ENCODE measurements around the gene YBEY. TPM values are rescaled to one million over a fixed set of nuclear protein-coding genes. Genes with fewer than 3 reads are reported as not detected.

The YBEY gene
- total RNA-seq, 1 donor from 2014 or later: 23.0 TPM

GRCh38 chr21:46287541-46287940 is 1.4 kb downstream of the YBEY start:
- DNase-seq (ENCODE audit: low read depth, low spot score): no peak
- H3K4me3 Mint-ChIP-seq: peak overlapping the region; percentile 91
- H3K36me3 Mint-ChIP-seq (ENCODE audit: low read depth): peaks cover 26% of the 10 kb centered on the region
- no peaks in the 10 kb centered on the region for H3K27me3 Mint-ChIP-seq (ENCODE audit: low read depth)
- TF ChIP-seq CTCF (conservative IDR thresholded peaks at IDR 0.05): no peak
- peaks cover 41% of the 10 kb centered on the region for H3K4me1 Mint-ChIP-seq
- H3K27ac Mint-ChIP-seq (ENCODE audit: unreplicated experiment): no peak overlapping the region
- H3K9me3 Mint-ChIP-seq: no peaks in the 10 kb centered on the region

DNA sequence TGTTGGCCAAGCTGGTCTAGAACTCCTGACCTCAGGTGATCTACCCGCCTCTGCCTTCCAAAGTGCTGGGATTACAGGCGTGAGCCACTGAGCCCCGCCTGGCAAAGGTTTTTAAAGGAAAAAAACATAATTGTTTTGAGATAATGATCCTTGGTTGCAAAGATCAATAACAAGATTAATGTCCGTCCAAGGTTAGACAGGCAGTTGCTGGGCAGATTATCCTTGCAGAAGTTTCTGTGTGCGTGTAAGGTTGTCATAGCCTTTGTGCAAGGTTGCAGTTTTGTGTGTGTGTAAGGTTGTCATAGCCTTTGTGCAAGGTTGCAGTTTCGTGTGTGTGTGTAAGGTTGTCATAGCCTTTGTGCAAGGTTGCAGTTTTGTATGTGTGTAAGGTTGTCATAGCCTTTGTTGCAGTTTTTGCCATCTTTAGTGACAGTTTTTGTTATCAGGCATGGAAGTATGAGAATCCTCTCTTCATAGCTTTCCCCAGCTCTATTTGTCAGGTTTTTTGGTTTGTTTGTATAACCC is 3.6 kb downstream of the YBEY start:
- no peak for TF ChIP-seq CTCF (conservative IDR thresholded peaks at IDR 0.05)
- peaks cover 27% of the 10 kb centered on the region for H3K4me1 Mint-ChIP-seq
- H3K4me3 Mint-ChIP-seq: peak overlapping the region; percentile 25
- DNase-seq (ENCODE audit: low read depth, low spot score): no peak
- no peak overlapping the region for H3K27ac Mint-ChIP-seq (ENCODE audit: unreplicated experiment)
- H3K36me3 Mint-ChIP-seq (ENCODE audit: low read depth): peaks cover 20% of the 10 kb centered on the region
- H3K9me3 Mint-ChIP-seq: no peaks in the 10 kb centered on the region
- no peaks in the 10 kb centered on the region for H3K27me3 Mint-ChIP-seq (ENCODE audit: low read depth)

DNA sequence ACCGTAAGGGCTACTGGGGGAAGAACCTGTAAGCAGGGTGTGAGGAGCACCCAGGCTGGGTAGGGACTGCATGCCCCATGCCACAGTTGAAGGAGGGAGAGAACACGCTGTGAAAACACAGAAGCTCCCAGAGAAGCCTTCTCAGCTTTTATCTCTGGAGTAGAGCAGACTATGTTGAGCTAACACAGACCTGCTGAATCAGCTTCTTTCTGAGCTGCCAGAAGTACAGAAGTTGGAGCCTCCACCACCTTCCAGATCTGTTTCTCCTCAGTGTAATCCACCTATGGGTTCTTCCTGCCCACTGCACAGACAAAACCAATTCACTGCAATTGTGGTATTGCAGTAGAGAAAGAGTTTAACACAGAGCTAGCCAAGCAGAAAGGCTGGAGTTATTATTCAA is 5.4 kb downstream of the YBEY start:
- H3K9me3 Mint-ChIP-seq: no peaks in the 10 kb centered on the region
- no peak overlapping the region for H3K4me3 Mint-ChIP-seq
- no peak overlapping the region for H3K27ac Mint-ChIP-seq (ENCODE audit: unreplicated experiment)
- H3K36me3 Mint-ChIP-seq (ENCODE audit: low read depth): peaks cover 20% of the 10 kb centered on the region
- DNase-seq (ENCODE audit: low read depth, low spot score): no peak
- TF ChIP-seq CTCF (conservative IDR thresholded peaks at IDR 0.05): no peak
- no peaks in the 10 kb centered on the region for H3K27me3 Mint-ChIP-seq (ENCODE audit: low read depth)
- H3K4me1 Mint-ChIP-seq: peaks cover 31% of the 10 kb centered on the region

DNA sequence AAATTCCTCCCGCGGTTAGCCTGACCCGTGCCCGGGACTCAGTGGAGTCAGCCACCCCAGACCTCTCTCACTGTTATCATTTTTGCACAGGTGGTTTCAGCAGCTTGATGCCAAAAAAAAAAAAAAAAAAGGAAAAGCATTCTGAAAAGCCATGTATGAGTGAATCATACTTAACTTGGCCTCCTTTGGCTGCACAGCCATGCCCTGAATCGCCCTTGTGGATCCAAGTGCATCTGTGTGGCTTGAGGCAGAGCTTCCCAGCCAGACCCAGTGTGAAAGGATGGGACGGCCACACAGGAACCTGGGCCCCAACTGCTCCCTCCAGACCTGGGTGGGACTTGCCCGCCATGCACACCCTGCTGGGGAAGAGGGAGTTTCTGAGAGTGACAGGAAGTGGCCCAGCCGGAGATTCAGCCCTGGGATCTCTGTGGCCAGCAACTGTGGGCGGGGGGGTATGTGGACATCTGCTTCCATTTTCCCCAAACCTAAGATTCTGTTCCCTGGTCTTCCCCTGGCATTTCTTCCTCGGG is 8.6 kb downstream of the YBEY start:
- Mint-ChIP-seq H3K4me3 (peak overlapping the region; percentile 61), H3K27ac (ENCODE audit: unreplicated experiment) (peak overlapping the region; percentile 43), H3K4me1 (peaks cover 16% of the 10 kb centered on the region), H3K36me3 (ENCODE audit: low read depth) (peaks cover 26% of the 10 kb centered on the region), H3K27me3 (ENCODE audit: low read depth) (no peaks in the 10 kb centered on the region), H3K9me3 (no peaks in the 10 kb centered on the region)
- no peak for TF ChIP-seq CTCF (conservative IDR thresholded peaks at IDR 0.05)
- DNase-seq (ENCODE audit: low read depth, low spot score): no peak

DNA sequence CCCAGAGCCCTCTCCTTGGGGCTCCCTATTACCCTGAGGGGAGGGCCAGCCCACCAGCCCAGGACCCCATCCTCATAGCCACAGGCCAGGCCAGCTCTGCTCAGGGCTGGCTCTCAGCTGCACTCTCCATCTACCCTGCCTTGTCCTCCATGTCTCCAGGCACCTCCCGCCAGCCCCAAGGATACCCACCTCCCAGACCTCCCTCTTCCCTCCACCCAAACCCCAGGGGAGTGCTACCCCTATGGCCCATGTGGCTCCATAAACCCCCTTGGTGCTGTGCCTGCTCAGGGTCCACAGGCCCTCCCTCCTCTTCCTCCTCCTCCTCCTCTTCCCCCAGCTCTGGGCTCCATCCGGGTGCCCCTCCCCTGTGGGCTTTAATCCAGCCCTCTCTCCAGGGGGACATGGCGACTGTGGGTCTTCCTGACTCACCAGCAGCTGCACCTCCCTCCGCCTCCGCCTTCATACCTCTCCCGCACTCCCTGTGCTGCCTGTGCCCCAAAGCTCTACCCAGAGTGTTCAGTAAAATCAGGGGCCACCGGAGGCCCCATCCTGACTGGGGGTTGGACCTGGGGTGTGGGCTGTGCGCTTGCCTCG is 9.1 kb downstream of the YBEY start:
- peak overlapping the region; percentile 61 for H3K4me3 Mint-ChIP-seq
- no peaks in the 10 kb centered on the region for H3K9me3 Mint-ChIP-seq
- peaks cover 26% of the 10 kb centered on the region for H3K36me3 Mint-ChIP-seq (ENCODE audit: low read depth)
- H3K27me3 Mint-ChIP-seq (ENCODE audit: low read depth): no peaks in the 10 kb centered on the region
- DNase-seq (ENCODE audit: low read depth, low spot score): no peak
- peaks cover 16% of the 10 kb centered on the region for H3K4me1 Mint-ChIP-seq
- peak overlapping the region; percentile 43 for H3K27ac Mint-ChIP-seq (ENCODE audit: unreplicated experiment)
- TF ChIP-seq CTCF (conservative IDR thresholded peaks at IDR 0.05): no peak

Data from neural crest cell (in vitro differentiated cells).